Measurements from ENCODE around the gene SCN1B.
A peak's percentile ranks its signal among the peaks of the same experiment; 100 is the strongest.

SCN1B gene

GRCh38 chr19:35030257-35031071 is at the start of gene SCN1B:
Gene SCN1B (plus strand): TSS chr19:35030470. CDS start chr19:35030821, 351 bp downstream.
- DNase-seq (ENCODE audit: low read depth), result peak; percentile 52
- peak within 1 kb of the TSS; percentile 35 for H3K4me3 ChIP-seq (ENCODE audit: control insufficient read depth, low read depth, low read length)
- no peak for TF ChIP-seq CTCF (conservative IDR thresholded peaks at IDR 0.05; ENCODE audit: control insufficient read depth, insufficient read depth, low read depth, low read length)

- no peak for DNase-seq (ENCODE audit: low read depth)
- no peak for TF ChIP-seq CTCF (conservative IDR thresholded peaks at IDR 0.05; ENCODE audit: control insufficient read depth, insufficient read depth, low read depth, low read length)
- no peak overlapping the region for H3K4me3 ChIP-seq (ENCODE audit: control insufficient read depth, low read depth, low read length)
Observed at GRCh38 chr19:34982275-34982674, 48.0 kb upstream of the SCN1B start.

- no peak overlapping the region for H3K4me3 ChIP-seq (ENCODE audit: control insufficient read depth, low read depth, low read length)
- no peak for DNase-seq (ENCODE audit: low read depth)
- no peak for TF ChIP-seq CTCF (conservative IDR thresholded peaks at IDR 0.05; ENCODE audit: control insufficient read depth, insufficient read depth, low read depth, low read length)
Observed at GRCh38 chr19:34983786-34984185, 46.5 kb upstream of the SCN1B start.

- TF ChIP-seq CTCF (conservative IDR thresholded peaks at IDR 0.05; ENCODE audit: control insufficient read depth, insufficient read depth, low read depth, low read length), result no peak
- DNase-seq (ENCODE audit: low read depth), result no peak
- no peak overlapping the region for H3K4me3 ChIP-seq (ENCODE audit: control insufficient read depth, low read depth, low read length)
Observed at GRCh38 chr19:34984287-34984686, 46.0 kb upstream of the SCN1B start.

GRCh38 chr19:34985249-34986022 is 44.8 kb upstream of the SCN1B start:
- no peak overlapping the region for H3K4me3 ChIP-seq (ENCODE audit: control insufficient read depth, low read depth, low read length)
- DNase-seq (ENCODE audit: low read depth), result peak; percentile 33
- TF ChIP-seq CTCF (conservative IDR thresholded peaks at IDR 0.05; ENCODE audit: control insufficient read depth, insufficient read depth, low read depth, low read length), result no peak

- TF ChIP-seq CTCF (conservative IDR thresholded peaks at IDR 0.05; ENCODE audit: control insufficient read depth, insufficient read depth, low read depth, low read length), result no peak
- H3K4me3 ChIP-seq (ENCODE audit: control insufficient read depth, low read depth, low read length), result no peak overlapping the region
- DNase-seq (ENCODE audit: low read depth), result no peak
Observed at GRCh38 chr19:34988119-34988518, 42.2 kb upstream of the SCN1B start.
